ENCODE results near the gene ENTPD6.

- TF ChIP-seq EP300 (IDR thresholded peaks at IDR 0.05), result no peak
- no peak for TF ChIP-seq CTCF (IDR thresholded peaks at IDR 0.05)
- no peak for TF ChIP-seq POLR2AphosphoS5 (IDR thresholded peaks at IDR 0.05)
Observed at GRCh38 chr20:25211273-25211672, 15.8 kb downstream of the ENTPD6 start.
